ENCODE data around the gene ATOX1.

Gene ATOX1

DNA sequence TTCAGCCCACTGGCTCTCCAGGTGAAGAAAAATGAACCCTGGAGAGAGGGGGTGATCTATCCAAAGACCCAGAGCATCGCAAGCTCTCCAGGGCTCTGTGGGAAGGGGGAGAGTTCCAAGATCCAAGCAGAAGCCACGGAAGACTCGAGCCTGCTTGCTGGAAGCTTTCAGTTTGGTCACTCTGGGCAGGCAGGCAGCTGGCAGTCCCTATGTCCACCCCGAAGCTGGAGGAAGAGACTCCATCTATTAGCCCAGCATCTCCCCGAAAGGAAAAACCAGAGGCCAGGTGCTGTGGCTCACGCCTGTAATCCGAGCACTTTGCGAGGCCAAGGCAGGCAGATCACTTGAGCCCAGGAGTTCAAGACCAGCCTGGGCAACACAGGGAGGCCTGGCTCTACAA, 61.0 kb downstream of the ATOX1 start:
- no peak for FAIRE-seq

DNA sequence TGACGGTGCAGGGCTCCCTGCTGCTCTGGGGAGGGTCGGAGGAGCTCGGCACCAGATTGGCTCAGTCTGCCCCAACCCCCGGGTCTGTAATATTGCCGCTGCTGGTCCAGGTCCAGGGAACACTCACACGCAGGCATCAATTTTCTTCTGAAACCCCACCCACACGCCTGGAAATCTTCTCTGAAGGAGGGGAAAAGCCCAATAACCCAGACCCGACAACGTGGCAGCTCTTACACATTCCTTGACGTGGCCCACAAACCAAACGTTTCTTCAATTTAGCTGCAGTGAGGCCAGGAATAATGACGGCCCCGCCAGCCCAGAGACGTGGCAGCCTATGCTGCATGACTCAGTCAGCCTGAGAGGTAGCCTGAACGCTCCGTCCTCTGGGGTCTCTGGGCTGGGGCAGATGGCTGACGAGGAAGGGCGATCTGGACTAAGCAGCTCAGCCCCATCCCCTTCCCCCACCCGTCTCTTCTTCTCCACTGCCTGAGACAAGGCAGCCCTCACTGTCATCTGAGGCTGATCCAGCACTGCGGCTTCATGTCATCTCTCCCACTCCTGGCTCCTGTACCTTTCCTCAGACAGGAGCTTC, 61.9 kb downstream of the ATOX1 start:
- FAIRE-seq: peak; percentile 48

DNA sequence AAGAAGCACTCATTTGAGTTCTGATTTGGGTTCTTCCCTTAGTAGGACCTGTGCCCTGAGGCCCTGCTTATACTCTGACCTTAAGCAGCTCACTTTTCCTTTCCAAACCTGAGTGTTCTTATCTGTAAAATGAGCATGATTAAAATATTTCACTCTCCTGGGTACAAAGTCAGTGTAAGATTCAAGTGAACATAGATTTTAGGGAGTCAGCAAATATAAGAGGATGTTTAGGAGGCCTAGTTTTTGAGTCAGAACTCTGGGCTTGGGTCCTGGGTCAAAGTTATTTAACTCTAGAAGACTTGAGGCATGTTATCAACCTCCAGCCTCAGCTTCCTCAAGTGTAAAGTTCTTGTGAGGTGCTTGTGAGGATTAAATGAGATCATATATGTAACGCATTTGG, 63.0 kb downstream of the ATOX1 start:
- FAIRE-seq: no peak

DNA sequence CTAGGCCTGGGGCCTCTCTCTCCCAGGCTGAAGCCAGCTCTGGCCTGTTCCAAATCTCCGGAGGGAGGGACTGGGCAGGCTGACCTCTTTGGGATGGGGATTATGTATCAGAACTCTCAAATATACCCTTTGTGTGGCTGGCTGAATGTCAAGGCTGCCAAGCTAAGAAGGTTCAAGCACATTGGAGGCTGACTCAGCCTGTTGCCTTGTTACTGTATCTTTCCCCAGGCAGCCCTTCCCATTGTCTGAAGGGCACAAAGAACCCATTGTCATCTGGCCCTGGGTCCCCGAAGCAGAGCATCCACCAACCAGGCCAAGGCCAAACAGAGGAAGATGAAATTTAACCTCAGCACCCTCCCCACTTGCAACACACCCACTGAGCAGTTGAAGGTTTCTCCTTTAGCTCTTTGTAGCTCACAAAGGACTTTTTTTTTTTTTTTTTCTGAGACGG, 64.4 kb downstream of the ATOX1 start:
- FAIRE-seq: no peak

All from endometrium (tissue), 2 donors.